PFSK-1 (cell line): ENCODE measurements around the gene SOX8.

Experiments
- FOXP2 ChIP-seq: optimal IDR thresholded peaks from 2 replicates; pipeline ENCODE3; 2011; ENCODE audit warnings: borderline replicate concordance, control low read depth, inconsistent platforms; ENCODE audit not compliant: insufficient read depth; ENCODE audit errors: extremely low read length, extremely low read depth
- POLR2AphosphoS5 ChIP-seq: IDR thresholded peaks from 2 replicates; pipeline ENCODE4 v1.6.1; 2012; ENCODE audit warnings: low read depth, mild to moderate bottlenecking, control low read depth, low read length, moderate library complexity
- REST ChIP-seq, 2 experiments: IDR thresholded peaks; 2 replicates each; pipeline versions ENCODE4 v1.6.1 to v1.8.0; 2011 to 2012; ENCODE audit warnings: low read depth in 2 of 2, low read length in 2 of 2, control low read depth in 1 of 2, inconsistent platforms in 1 of 2, mild to moderate bottlenecking in 1 of 2, moderate library complexity in 1 of 2; ENCODE audit not compliant: insufficient read depth in 1 of 2
- SIN3A ChIP-seq: IDR thresholded peaks from 2 replicates; pipeline ENCODE4 v1.6.1; 2012; ENCODE audit warnings: mild to moderate bottlenecking, low read length, moderate library complexity, borderline replicate concordance; ENCODE audit not compliant: insufficient read depth
- TAF1 ChIP-seq: IDR thresholded peaks from 2 replicates; pipeline ENCODE4 v1.6.1; 2012; ENCODE audit warnings: low read length, control low read depth, borderline replicate concordance; ENCODE audit not compliant: insufficient read depth

Gene SOX8

GRCh38 chr16:1028524-1029258 is 47.1 kb downstream of the SOX8 start:
- TF ChIP-seq REST (IDR thresholded peaks at IDR 0.05; ENCODE audit: insufficient read depth in 1 of 2, low read depth in 2 of 2, low read length in 2 of 2) = no peak
- no peak for TF ChIP-seq SIN3A
- TF ChIP-seq FOXP2 = no peak
- TF ChIP-seq TAF1 = no peak
- no peak for TF ChIP-seq POLR2AphosphoS5

GRCh38 chr16:1029259-1029545 is 47.6 kb downstream of the SOX8 start:
- TF ChIP-seq REST (IDR thresholded peaks at IDR 0.05; ENCODE audit: insufficient read depth in 1 of 2, low read depth in 2 of 2, low read length in 2 of 2) = no peak
- no peak for TF ChIP-seq FOXP2
- TF ChIP-seq POLR2AphosphoS5 = no peak
- no peak for TF ChIP-seq TAF1
- TF ChIP-seq SIN3A = no peak

- TF ChIP-seq REST (IDR thresholded peaks at IDR 0.05; ENCODE audit: insufficient read depth in 1 of 2, low read depth in 2 of 2, low read length in 2 of 2) (no peak), SIN3A (no peak), FOXP2 (no peak), TAF1 (no peak), POLR2AphosphoS5 (no peak)
These were observed 48.9 kb downstream of the SOX8 start for GRCh38 chr16:1030473-1030901.

GRCh38 chr16:1031666-1032065 is 50.1 kb downstream of the SOX8 start:
- TF ChIP-seq SIN3A (no peak), FOXP2 (no peak), REST (IDR thresholded peaks at IDR 0.05; ENCODE audit: insufficient read depth in 1 of 2, low read depth in 2 of 2, low read length in 2 of 2) (no peak)

GRCh38 chr16:1032607-1033006 is 51.0 kb downstream of the SOX8 start:
- TF ChIP-seq SIN3A (no peak), POLR2AphosphoS5 (no peak), REST (IDR thresholded peaks at IDR 0.05; ENCODE audit: insufficient read depth in 1 of 2, low read depth in 2 of 2, low read length in 2 of 2) (no peak), FOXP2 (no peak), TAF1 (no peak)
